Astrocyte of the cerebellum (primary cell): ENCODE results near the gene UPK3BL1.
"Not testable (repeated sequence)": the region's sequence is repeated elsewhere in the genome, so short reads cannot be mapped to it uniquely, and the experiment has no call there.

ENCODE experiments used
- DNase-seq: peaks from one replicate; pipeline ENCODE4 v3.0.0-alpha.2; 2011; ENCODE audit warnings: low read depth
- H3K4me3 ChIP-seq: 2 replicates; pipeline ENCODE4 v1.5.1; 2011; ENCODE audit warnings: mild to moderate bottlenecking, low read depth, low read length, moderate library complexity
- in situ Hi-C: cut with HindIII; loops from 2 replicates; pipeline ENCODE4 v1.10.0; 2017; ENCODE audit warnings: low sequenced_read_pairs

Gene UPK3BL1

DNA sequence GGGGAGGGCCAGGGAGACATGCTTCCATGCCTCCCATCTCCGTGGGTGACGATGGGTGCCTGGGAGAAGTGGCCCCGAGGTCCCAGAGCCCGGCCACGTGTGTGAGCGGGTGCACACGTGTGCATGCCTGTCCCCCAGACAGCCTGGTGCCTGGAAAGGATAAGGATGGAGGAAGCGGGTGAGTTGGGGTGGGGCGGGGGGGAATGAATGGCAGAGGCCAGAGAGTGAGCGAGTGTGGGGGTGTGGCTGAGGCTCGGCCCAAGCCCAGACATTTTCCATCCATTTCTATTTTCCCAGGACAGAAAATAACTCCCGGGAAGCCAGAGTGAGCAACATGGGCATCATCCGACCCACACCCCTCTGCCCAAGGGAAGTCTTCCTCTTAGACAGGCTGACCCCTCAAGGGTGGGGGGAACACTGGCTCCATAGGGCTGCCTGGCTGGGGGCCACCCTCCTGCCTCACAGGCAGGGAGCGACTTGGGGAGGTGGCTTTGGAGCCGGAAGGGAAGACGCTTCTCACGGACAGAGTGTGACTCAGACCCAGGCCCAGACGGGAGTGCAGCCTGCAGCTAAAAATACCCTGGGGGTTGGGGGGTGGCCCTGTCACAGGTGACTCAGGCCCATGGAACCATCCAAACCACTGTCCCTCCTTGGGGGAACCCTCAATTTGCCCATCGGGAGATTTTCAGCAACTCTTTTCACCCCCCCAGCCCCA, 38.0 kb downstream of the UPK3BL1 start:
- H3K4me3 ChIP-seq, DNase-seq, in situ Hi-C loops: not testable (repeated sequence)

DNA sequence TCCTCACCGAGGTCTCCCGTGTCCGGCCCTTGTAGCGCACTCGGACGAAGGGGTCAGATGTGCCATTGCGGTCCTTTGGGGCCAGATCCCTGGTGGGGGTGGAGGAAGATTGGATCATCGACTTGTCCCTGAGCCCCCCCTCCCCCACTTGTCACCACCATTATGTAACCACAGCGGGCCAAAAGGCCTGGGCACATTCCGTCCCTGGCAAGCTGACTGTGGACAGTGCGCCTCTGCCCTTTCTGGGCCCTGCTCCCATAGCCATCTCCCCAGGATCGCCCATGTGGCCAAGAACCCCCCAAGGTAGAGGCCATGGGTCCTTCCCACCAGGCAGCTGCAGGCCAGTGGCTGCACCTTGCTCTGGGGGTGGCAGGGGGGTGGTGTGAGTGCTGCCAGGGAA, 40.3 kb downstream of the UPK3BL1 start:
- in situ Hi-C loops, DNase-seq, H3K4me3 ChIP-seq: not testable (repeated sequence)

DNA sequence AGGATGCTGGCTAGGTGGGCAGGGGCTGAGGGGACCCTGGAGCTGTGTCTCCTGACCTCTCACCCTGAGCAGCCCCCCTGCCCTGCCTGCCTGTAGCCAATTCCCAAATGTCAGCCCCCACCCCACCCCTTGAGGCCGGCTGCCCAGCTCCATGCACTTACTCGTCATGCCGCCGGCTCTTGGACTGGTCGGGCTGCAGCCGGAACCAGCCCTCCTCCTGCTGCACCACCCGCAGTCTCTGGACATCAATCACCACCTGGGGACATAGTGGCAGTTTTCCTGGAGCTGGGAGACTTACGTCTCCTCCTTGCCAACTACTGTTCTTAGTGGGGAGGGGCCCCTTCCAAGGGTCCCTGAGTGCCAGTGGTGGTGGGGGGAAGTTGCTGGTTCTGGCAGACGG, 42.9 kb downstream of the UPK3BL1 start:
- in situ Hi-C loops, H3K4me3 ChIP-seq, DNase-seq: not testable (repeated sequence)

DNA sequence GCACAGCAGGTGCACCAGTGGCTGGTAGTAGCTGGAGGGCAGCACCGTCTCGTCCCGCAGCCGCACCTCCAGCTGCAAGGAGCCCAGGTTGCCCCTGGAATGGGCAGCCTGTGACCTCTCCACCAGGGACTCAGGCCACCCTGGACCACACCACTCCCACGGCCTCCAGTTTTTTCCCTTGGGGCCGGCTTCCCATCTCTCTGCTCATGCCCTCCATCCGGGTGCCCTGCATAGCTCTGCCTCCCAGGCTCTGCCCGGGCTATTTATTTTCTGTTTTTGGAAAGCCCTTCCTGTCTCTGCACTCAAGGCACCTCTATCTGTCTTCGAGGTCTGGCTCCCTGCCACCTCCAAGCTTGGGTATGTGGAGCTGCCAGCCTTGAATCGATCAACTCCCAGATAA, 46.6 kb downstream of the UPK3BL1 start:
- DNase-seq, in situ Hi-C loops, H3K4me3 ChIP-seq: not testable (repeated sequence)

DNA sequence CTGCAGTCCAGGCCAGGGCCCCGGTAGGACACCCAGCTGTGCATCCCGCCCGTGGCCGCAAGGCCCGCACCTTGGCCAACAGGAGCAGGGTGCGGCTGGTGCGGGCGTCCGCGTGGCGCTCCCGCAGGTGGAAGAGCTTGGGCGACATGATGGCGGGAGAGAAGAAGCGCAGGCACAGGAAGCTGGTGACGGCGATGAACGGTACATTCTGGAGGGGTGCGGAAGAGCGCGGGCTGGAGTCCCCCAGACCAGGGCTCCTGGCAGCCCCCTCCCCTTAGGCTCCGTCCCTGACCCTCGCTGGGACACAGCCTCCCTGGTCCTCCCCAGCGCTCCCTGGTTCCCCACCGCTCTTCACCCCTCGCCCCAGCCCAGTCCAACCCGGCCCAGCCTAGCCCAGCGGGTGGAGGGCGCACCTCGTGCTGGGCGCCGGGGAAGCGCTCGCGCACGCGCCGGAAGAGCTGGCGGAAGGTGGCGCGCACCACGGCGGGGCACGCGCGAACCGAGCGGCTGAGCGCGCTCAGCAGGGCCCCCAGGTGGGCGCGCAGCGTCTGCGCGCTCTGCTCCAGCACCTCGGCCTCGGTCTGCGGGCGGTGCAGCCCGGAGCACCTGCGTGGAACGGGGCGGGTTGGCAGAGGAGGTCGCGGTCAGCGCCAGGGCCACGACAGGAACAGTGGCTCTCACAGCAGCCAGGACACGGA, 48.8 kb downstream of the UPK3BL1 start:
- DNase-seq, in situ Hi-C loops: not testable (repeated sequence)

DNA sequence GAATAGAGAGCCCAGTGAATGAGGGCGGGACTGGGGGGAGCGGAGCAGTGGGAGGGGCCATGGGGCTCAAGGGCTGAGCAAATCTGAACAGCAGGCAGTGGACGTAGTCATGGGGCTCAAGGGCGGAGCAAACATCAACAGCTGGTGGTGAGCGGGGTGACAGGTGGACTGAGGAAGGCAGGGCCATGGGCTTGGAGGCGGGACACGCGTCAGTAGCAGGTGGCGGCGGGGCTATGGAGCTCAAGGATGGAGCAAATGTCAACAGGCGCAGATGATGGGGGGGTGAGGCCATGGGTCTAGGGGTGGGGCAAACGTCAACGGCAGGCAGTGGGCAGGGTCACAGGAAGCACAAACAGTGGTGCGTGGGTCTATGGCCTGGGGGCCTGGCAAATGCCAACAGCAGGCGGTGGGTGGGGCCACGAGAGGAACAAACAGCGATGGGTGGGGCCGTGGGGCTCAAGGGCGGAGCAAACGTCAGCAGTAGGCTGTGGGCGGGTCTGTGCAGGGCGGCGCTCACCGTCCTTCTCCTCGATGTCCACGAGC, 50.0 kb downstream of the UPK3BL1 start:
- in situ Hi-C loops, DNase-seq: not testable (repeated sequence)

More for the DNA sequence above, 48.8 kb downstream of the UPK3BL1 start:
- H3K4me3 ChIP-seq, result not testable (repeated sequence)

DNA sequence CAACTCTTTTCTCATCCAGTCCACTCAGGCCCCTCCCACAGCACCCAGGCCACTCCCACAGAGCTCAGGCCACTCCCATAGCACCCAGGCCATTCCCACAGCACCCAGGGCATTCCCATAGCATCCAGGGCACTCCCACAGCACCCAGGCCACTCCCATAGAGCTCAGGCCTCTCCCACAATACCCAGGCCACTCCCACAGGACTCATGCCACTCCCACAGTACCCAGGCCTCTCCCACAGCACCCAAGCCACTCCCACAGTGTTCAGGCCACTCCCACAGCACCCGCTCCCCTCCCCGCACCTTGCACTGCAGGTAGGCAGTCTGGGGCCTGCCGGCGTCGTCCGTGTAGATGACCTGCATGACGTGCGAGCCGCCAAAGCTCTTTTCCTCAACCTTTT, 52.7 kb downstream of the UPK3BL1 start:
- H3K4me3 ChIP-seq, in situ Hi-C loops, DNase-seq: not testable (repeated sequence)

More for the DNA sequence above, 50.0 kb downstream of the UPK3BL1 start:
- H3K4me3 ChIP-seq, result not testable (repeated sequence)
